H9 (cell line): ENCODE results near the gene TMF1. TPM values are rescaled to one million over a fixed set of nuclear protein-coding genes. Genes with fewer than 3 reads are reported as not detected.

Experiments
- DNase-seq: peaks from one replicate; pipeline ENCODE4 v3.0.0-alpha.2; 2017
- H2AFZ ChIP-seq: one replicate; pipeline ENCODE4 v1.6.1; 2013; ENCODE audit warnings: mild to moderate bottlenecking, low read length, control low read depth, moderate library complexity
- H2AK5ac ChIP-seq: 2 replicates; pipeline ENCODE4 v1.6.1; 2013; ENCODE audit warnings: low read length, control low read depth, mixed read lengths; ENCODE audit not compliant: insufficient read length
- H2BK120ac ChIP-seq: one replicate; pipeline ENCODE4 v1.6.1; 2013; ENCODE audit warnings: low read depth, mild to moderate bottlenecking, low read length, control low read depth, inconsistent platforms; ENCODE audit not compliant: poor library complexity, severe bottlenecking
- H2BK12ac ChIP-seq: 2 replicates; pipeline ENCODE4 v1.6.1; 2013; ENCODE audit warnings: low read length, control low read depth, mixed read lengths, low read depth; ENCODE audit not compliant: insufficient read length
- H2BK15ac ChIP-seq: 2 replicates; pipeline ENCODE4 v1.6.1; 2013; ENCODE audit warnings: low read depth, low read length, control low read depth
- H2BK20ac ChIP-seq: one replicate; pipeline ENCODE4 v1.6.1; 2013; ENCODE audit warnings: low read depth, mild to moderate bottlenecking, low read length, control low read depth, inconsistent platforms; ENCODE audit not compliant: poor library complexity, severe bottlenecking
- H2BK5ac ChIP-seq: 2 replicates; pipeline ENCODE4 v1.6.1; 2013; ENCODE audit warnings: low read length, control low read depth, mixed read lengths; ENCODE audit not compliant: insufficient read length
- H3K14ac ChIP-seq: 2 replicates; pipeline ENCODE4 v1.6.1; 2013; ENCODE audit warnings: low read length, control low read depth; ENCODE audit not compliant: insufficient read depth
- H3K18ac ChIP-seq: 2 replicates; pipeline ENCODE4 v1.6.1; 2013; ENCODE audit warnings: low read depth, mild to moderate bottlenecking, mixed read lengths, low read length, control low read depth; ENCODE audit not compliant: insufficient read length
- H3K23ac ChIP-seq: 2 replicates; pipeline ENCODE4 v1.6.1; 2013; ENCODE audit warnings: low read length, control low read depth, mixed read lengths, low read depth; ENCODE audit not compliant: insufficient read length
- H3K23me2 ChIP-seq: 2 replicates; pipeline ENCODE4 v1.6.1; 2013; ENCODE audit warnings: low read depth, mild to moderate bottlenecking, mixed read lengths, low read length, control low read depth; ENCODE audit not compliant: insufficient read length, poor library complexity, severe bottlenecking
- H3K27ac ChIP-seq: 2 replicates; pipeline ENCODE4 v1.5.1; 2013; ENCODE audit warnings: low read length, control low read depth, mixed read lengths, low read depth; ENCODE audit not compliant: insufficient read length
- H3K27me3 ChIP-seq: 2 replicates; pipeline ENCODE4 v1.6.1; 2013; ENCODE audit warnings: low read length, control low read depth, inconsistent platforms; ENCODE audit not compliant: insufficient read depth
- H3K4ac ChIP-seq: 2 replicates; pipeline ENCODE4 v1.6.1; 2013; ENCODE audit warnings: low read depth, mild to moderate bottlenecking, control low read depth, inconsistent platforms, low read length, moderate library complexity
- H3K4me1 ChIP-seq: 2 replicates; pipeline ENCODE4 v1.6.1; 2013; ENCODE audit warnings: low read length, control low read depth, inconsistent platforms; ENCODE audit not compliant: insufficient read depth
- H3K4me2 ChIP-seq: 2 replicates; pipeline ENCODE4 v1.6.1; 2013; ENCODE audit warnings: low read length, control low read depth, mixed read lengths; ENCODE audit not compliant: insufficient read length, insufficient read depth
- H3K56ac ChIP-seq: 2 replicates; pipeline ENCODE4 v1.6.1; 2013; ENCODE audit warnings: low read depth, mild to moderate bottlenecking, mixed read lengths, low read length, control low read depth; ENCODE audit not compliant: insufficient read length
- H3K79me1 ChIP-seq: 2 replicates; pipeline ENCODE4 v1.6.1; 2013; ENCODE audit warnings: low read depth, mild to moderate bottlenecking, moderate library complexity, low read length, control low read depth, inconsistent platforms; ENCODE audit not compliant: insufficient read depth, poor library complexity, severe bottlenecking
- H3K79me2 ChIP-seq: 2 replicates; pipeline ENCODE4 v1.6.1; 2013; ENCODE audit warnings: low read length, control low read depth, inconsistent platforms; ENCODE audit not compliant: insufficient read depth
- H3K9ac ChIP-seq: 2 replicates; pipeline ENCODE4 v1.6.1; 2013; ENCODE audit warnings: low read length, control low read depth, mixed read lengths; ENCODE audit not compliant: insufficient read length; ENCODE audit errors: extremely low read depth
- H3K9me3 ChIP-seq: one replicate; pipeline ENCODE4 v1.6.1; 2013; ENCODE audit warnings: low read depth, low read length, inconsistent platforms; ENCODE audit not compliant: control insufficient read depth
- H3T11ph ChIP-seq: one replicate; pipeline ENCODE4 v1.6.1; 2013; ENCODE audit warnings: mild to moderate bottlenecking, low read length, control low read depth, inconsistent platforms
- H4K20me1 ChIP-seq: one replicate; pipeline ENCODE4 v1.6.1; 2013; ENCODE audit not compliant: control insufficient read depth, insufficient read length, insufficient read depth
- H4K5ac ChIP-seq: 2 replicates; pipeline ENCODE4 v1.6.1; 2013; ENCODE audit warnings: low read depth, mild to moderate bottlenecking, mixed read lengths, low read length, control low read depth; ENCODE audit not compliant: insufficient read length
- H4K8ac ChIP-seq: replicated peaks from 2 replicates; pipeline ENCODE4 v1.6.1; 2013; ENCODE audit warnings: low read length, control low read depth, mixed read lengths, low read depth; ENCODE audit not compliant: insufficient read length
- H4K91ac ChIP-seq: 2 replicates; pipeline ENCODE4 v1.6.1; 2013; ENCODE audit warnings: low read depth, mild to moderate bottlenecking, moderate library complexity, mixed read lengths, low read length, control low read depth; ENCODE audit not compliant: insufficient read length
- H3K27ac Mint-ChIP-seq, 3 experiments: 2 replicates in 2 of 3; 3 replicates in 1 of 3; pipeline ENCODE4 v1.8.0; 2020 to 2021; ENCODE audit warnings: mixed read lengths in 3 of 3, mild to moderate bottlenecking in 1 of 3, moderate library complexity in 1 of 3
- H3K27me3 Mint-ChIP-seq: 2 replicates; pipeline ENCODE4 v1.8.0; 2021; ENCODE audit warnings: low read depth, mild to moderate bottlenecking, moderate library complexity, mixed read lengths
- H3K36me3 Mint-ChIP-seq, 3 experiments: 2 replicates in 2 of 3; 3 replicates in 1 of 3; pipeline ENCODE4 v1.8.0; 2020 to 2021; ENCODE audit warnings: low read depth in 3 of 3, mixed read lengths in 3 of 3; ENCODE audit not compliant: insufficient read depth in 1 of 3
- H3K4me1 Mint-ChIP-seq, 2 experiments: 2 replicates each; pipeline ENCODE4 v1.8.0; 2020; ENCODE audit warnings: mixed read lengths in 2 of 2
- H3K4me3 Mint-ChIP-seq, 2 experiments: 2 replicates in 1 of 2; 3 replicates in 1 of 2; pipeline ENCODE4 v1.8.0; 2020 to 2021; ENCODE audit warnings: mild to moderate bottlenecking in 2 of 2, mixed read lengths in 2 of 2, moderate library complexity in 1 of 2
- H3K9me3 Mint-ChIP-seq, 2 experiments: 2 replicates in 1 of 2; 3 replicates in 1 of 2; pipeline ENCODE4 v1.8.0; 2020; ENCODE audit warnings: mild to moderate bottlenecking in 2 of 2, mixed read lengths in 2 of 2, moderate library complexity in 1 of 2
- CTCF ChIP-seq: fragments of 200-600 bp; sonication (generic); conservative IDR thresholded peaks from 3 replicates; pipeline ENCODE4 v1.8.0; 2021; ENCODE audit warnings: antibody characterized with exemption, mild to moderate bottlenecking
- WGBS: extraction: QIAGEN DNeasy Blood & Tissue Kit; methylation state at CpG from one replicate; pipeline ENCODE4 v1.1.7; 2013; ENCODE audit warnings: missing lambda C conversion rate, low lambda C conversion rate, mixed read lengths; ENCODE audit not compliant: insufficient read length; ENCODE audit errors: extremely low coverage; 5-methylcytosine and 5-hydroxymethylcytosine counted together
- total RNA-seq: library from RNA; stranded (reverse); gene quantifications from 2 replicates; pipeline ENCODE4 v1.2.1, GENCODE V29; 2021

TMF1 gene
- total RNA-seq, 1 experiment from 2014 or later = 21.9 TPM

GRCh38 chr3:69094467-69095205 lies 42.5 kb upstream of the TMF1 start:
- Histone ChIP-seq H3K79me2 (no peaks in the 10 kb centered on the region; the same call in 1 of the 2 replicates), H3K79me1 (no peaks in the 10 kb centered on the region), H3K23me2 (no peaks in the 10 kb centered on the region), H3K56ac (no peak overlapping the region), H3K4me2 (no peak overlapping the region), H3K27me3 (no peaks in the 10 kb centered on the region), H2BK120ac (no peak overlapping the region), H4K5ac (no peak overlapping the region), H4K8ac (no peak overlapping the region), H3K18ac (no peak overlapping the region), H2BK12ac (no peak overlapping the region), H3K14ac (no peak overlapping the region), H3K9me3 (no peaks in the 10 kb centered on the region), H2BK15ac (no peak overlapping the region), H3K4ac (no peak overlapping the region), H3K4me1 (peaks cover 12% of the 10 kb centered on the region), H2BK5ac (no peak overlapping the region), H4K91ac (no peak overlapping the region), H2BK20ac (no peak overlapping the region), H3K9ac (no peak overlapping the region), H2AK5ac (no peak overlapping the region), H4K20me1 (no peaks in the 10 kb centered on the region), H2AFZ (no peak overlapping the region), H3K23ac (no peak overlapping the region), H3K27ac (no peak overlapping the region), H3T11ph (no peak overlapping the region)
- no peak for DNase-seq
- Mint-ChIP-seq H3K36me3 (no peaks in the 10 kb centered on the region), H3K4me1 (peaks cover 17 to 19% of the 10 kb centered on the region in 2 experiments), H3K27ac (peak overlapping the region in 1 of 3 experiments; percentile 13; a peak in 1 of 7 replicates), H3K9me3 (no peaks in the 10 kb centered on the region), H3K27me3 (no peaks in the 10 kb centered on the region), H3K4me3 (no peak overlapping the region)
- WGBS = no CpG with 5 or more reads among the region's 8 CpGs
- no peak for TF ChIP-seq CTCF
